ENCODE data around the gene PLPP4. TPM values are rescaled to one million over a fixed set of nuclear protein-coding genes. Genes with fewer than 3 reads are reported as not detected.
A peak's percentile ranks its signal among the peaks of the same experiment; 100 is the strongest.

Gene PLPP4
- total RNA-seq, 1 experiment from 2014 or later: 1.7 TPM

GRCh38 chr10:120607710-120608703 lies 151.0 kb downstream of the PLPP4 start:
- in situ Hi-C loops (cut with HindIII; ENCODE audit: low pct_unique_long_range_greater_than_20kb, low sequenced_read_pairs): no loop called here
- no peak for DNase-seq (ENCODE audit: low read depth, low spot score)

- DNase-seq (ENCODE audit: low read depth, low spot score): no peak
- in situ Hi-C loops (cut with HindIII; ENCODE audit: low pct_unique_long_range_greater_than_20kb, low sequenced_read_pairs): no loop called here
Observed at GRCh38 chr10:120609006-120609405, 152.0 kb downstream of the PLPP4 start.

GRCh38 chr10:120610791-120611190 lies 153.8 kb downstream of the PLPP4 start:
- in situ Hi-C loops (cut with HindIII; ENCODE audit: low pct_unique_long_range_greater_than_20kb, low sequenced_read_pairs): no loop called here

GRCh38 chr10:120612756-120613155 lies 155.7 kb downstream of the PLPP4 start:
- in situ Hi-C loops (cut with HindIII; ENCODE audit: low pct_unique_long_range_greater_than_20kb, low sequenced_read_pairs): no loop called here
- DNase-seq (ENCODE audit: low read depth, low spot score): no peak

More at GRCh38 chr10:120610791-120611190, 153.8 kb downstream of the PLPP4 start:
- no peak for DNase-seq (ENCODE audit: low read depth, low spot score)

- DNase-seq (ENCODE audit: low read depth, low spot score): no peak
- in situ Hi-C loops (cut with HindIII; ENCODE audit: low pct_unique_long_range_greater_than_20kb, low sequenced_read_pairs): no loop called here
Observed at GRCh38 chr10:120613180-120613579, 156.2 kb downstream of the PLPP4 start.

- in situ Hi-C loops (cut with HindIII; ENCODE audit: low pct_unique_long_range_greater_than_20kb, low sequenced_read_pairs): no loop called here
- DNase-seq (ENCODE audit: low read depth, low spot score): no peak
Observed at GRCh38 chr10:120614680-120615079, 157.7 kb downstream of the PLPP4 start.

- in situ Hi-C loops (cut with HindIII; ENCODE audit: low pct_unique_long_range_greater_than_20kb, low sequenced_read_pairs): no loop called here
- DNase-seq (ENCODE audit: low read depth, low spot score): no peak
Observed at GRCh38 chr10:120616311-120616911, 159.4 kb downstream of the PLPP4 start.

GRCh38 chr10:120628197-120628596 lies 171.2 kb downstream of the PLPP4 start:
- no peak for DNase-seq (ENCODE audit: low read depth, low spot score)
- in situ Hi-C loops (cut with HindIII; ENCODE audit: low pct_unique_long_range_greater_than_20kb, low sequenced_read_pairs): no loop called here

- no peak for DNase-seq (ENCODE audit: low read depth, low spot score)
- in situ Hi-C loops (cut with HindIII; ENCODE audit: low pct_unique_long_range_greater_than_20kb, low sequenced_read_pairs): no loop called here
Observed at GRCh38 chr10:120630266-120630665, 173.2 kb downstream of the PLPP4 start.

- in situ Hi-C loops (cut with HindIII; ENCODE audit: low pct_unique_long_range_greater_than_20kb, low sequenced_read_pairs): no loop called here
- no peak for DNase-seq (ENCODE audit: low read depth, low spot score)
Observed at GRCh38 chr10:120632047-120632446, 175.0 kb downstream of the PLPP4 start.

- in situ Hi-C loops (cut with HindIII; ENCODE audit: low pct_unique_long_range_greater_than_20kb, low sequenced_read_pairs): no loop called here
- no peak for DNase-seq (ENCODE audit: low read depth, low spot score)
Observed at GRCh38 chr10:120632942-120633341, 175.9 kb downstream of the PLPP4 start.

GRCh38 chr10:120634659-120635058 lies 177.6 kb downstream of the PLPP4 start:
- in situ Hi-C loops (cut with HindIII; ENCODE audit: low pct_unique_long_range_greater_than_20kb, low sequenced_read_pairs): no loop called here
- DNase-seq (ENCODE audit: low read depth, low spot score): peak; percentile 59

Measured in SK-MEL-5 (cell line).